HG03354 (cell line): ENCODE data around the gene KRTAP3-1.
"Not testable (repeated sequence)": the region's sequence is repeated elsewhere in the genome, so short reads cannot be mapped to it uniquely, and the experiment has no call there.

Source experiments
- ATAC-seq: cut with Tn5 transposase; IDR thresholded peaks from one replicate; pipeline ENCODE4 v1.9.1; 2021; ENCODE audit warnings: mild to moderate bottlenecking; ENCODE audit not compliant: unreplicated experiment, poor library complexity, severe bottlenecking

Gene KRTAP3-1

GRCh38 chr17:41008811-41009210, at the start of gene KRTAP3-1:
KRTAP3-1 (minus strand) TSS chr17:41009128; CDS start chr17:41009074, 54 bp downstream.
- no peak for ATAC-seq

GRCh38 chr17:41057547-41057946, 48.6 kb upstream of the KRTAP3-1 start:
- no peak for ATAC-seq

- ATAC-seq, result not testable (repeated sequence)
Observed at GRCh38 chr17:41055130-41055529, 46.2 kb upstream of the KRTAP3-1 start, which contains the start of gene KRTAP2-2. KRTAP2-2 (minus strand) TSS chr17:41055230; CDS start chr17:41055211, 19 bp downstream.

- not testable (repeated sequence) for ATAC-seq
Observed at GRCh38 chr17:41054556-41054955, 45.6 kb upstream of the KRTAP3-1 start.

- no peak for ATAC-seq
Observed at GRCh38 chr17:41054025-41054424, 45.1 kb upstream of the KRTAP3-1 start.

GRCh38 chr17:41052566-41052965, 43.6 kb upstream of the KRTAP3-1 start:
- ATAC-seq, result no peak

GRCh38 chr17:41049110-41049509, 40.2 kb upstream of the KRTAP3-1 start:
- no peak for ATAC-seq

GRCh38 chr17:41048441-41048840, 39.5 kb upstream of the KRTAP3-1 start:
- ATAC-seq, result no peak

- not testable (repeated sequence) for ATAC-seq
Observed at GRCh38 chr17:41046735-41047465, 38.0 kb upstream of the KRTAP3-1 start, which contains the start of gene KRTAP2-1. KRTAP2-1 (minus strand) TSS chr17:41047316; CDS start chr17:41047267, 49 bp downstream.

GRCh38 chr17:41042953-41043352, 34.0 kb upstream of the KRTAP3-1 start:
- ATAC-seq, result no peak

GRCh38 chr17:41040783-41041571, 32.0 kb upstream of the KRTAP3-1 start, which contains the start of gene KRTAP1-1:
KRTAP1-1 (minus strand) TSS chr17:41041450; CDS start chr17:41041397, 53 bp downstream.
- ATAC-seq, result not testable (repeated sequence)

GRCh38 chr17:41037853-41038350, 29.0 kb upstream of the KRTAP3-1 start:
- ATAC-seq, result no peak

GRCh38 chr17:41034346-41034935, 25.5 kb upstream of the KRTAP3-1 start, which contains the start of gene KRTAP1-3:
KRTAP1-3 (minus strand) TSS chr17:41034874; CDS start chr17:41034821, 53 bp downstream.
- ATAC-seq, result not testable (repeated sequence)

GRCh38 chr17:41029633-41030245, 20.8 kb upstream of the KRTAP3-1 start, which contains the start of gene KRTAP1-4:
KRTAP1-4 (minus strand) TSS chr17:41030195; CDS start chr17:41030078, 117 bp downstream.
- no peak for ATAC-seq

- ATAC-seq, result no peak
Observed at GRCh38 chr17:41026715-41027471, 18.0 kb upstream of the KRTAP3-1 start, which contains the start of gene KRTAP1-5. KRTAP1-5 (minus strand) TSS chr17:41027208; CDS start chr17:41027155, 53 bp downstream.

GRCh38 chr17:41024697-41025096, 15.8 kb upstream of the KRTAP3-1 start:
- ATAC-seq, result no peak

GRCh38 chr17:41020336-41020735, 11.4 kb upstream of the KRTAP3-1 start:
- no peak for ATAC-seq

- ATAC-seq, result no peak
Observed at GRCh38 chr17:41019415-41019814, 10.5 kb upstream of the KRTAP3-1 start.
